ENCODE results near the gene SUSD6. TPM values are rescaled to one million over a fixed set of nuclear protein-coding genes. Genes with fewer than 3 reads are reported as not detected.

SUSD6 gene
- total and polyA plus RNA-seq, 9 of the 15 experiments (the other 6 are each of a cell fraction or from before 2014, with no cell fraction given), result 2.9 to 20.7 (median 5.6) TPM

- no TSS peak for BruUV-seq (replicated peaks)
- peak; percentile 57 for ATAC-seq
- Histone ChIP-seq H3K27me3 (ENCODE audit: control insufficient read depth in 2 of 2, insufficient read depth in 2 of 2, low read length in 2 of 2) (no peaks in the 10 kb centered on the region), H2AFZ (ENCODE audit: low read depth, low read length) (peak overlapping the region; percentile 88), H3K9me3 (replicated peaks; ENCODE audit: control insufficient read depth, insufficient read depth, low read depth, low read length) (no peaks in the 10 kb centered on the region), H3K4me2 (ENCODE audit: insufficient read depth, low read length) (peak overlapping the region; percentile 21; the same call in 1 of the 2 replicates), H3K4me3 (no peak overlapping the region), H3K9ac (ENCODE audit: insufficient read depth in 1 of 2, low read depth in 2 of 2, low read length in 2 of 2) (no peak overlapping the region), H3K9me1 (ENCODE audit: control insufficient read depth, insufficient read depth, low read length) (no peaks in the 10 kb centered on the region), H4K20me1 (replicated peaks; ENCODE audit: control insufficient read depth, insufficient read depth, low read length) (no peaks in the 10 kb centered on the region), H3K36me3 (ENCODE audit: control insufficient read depth, insufficient read depth, low read length) (no peaks in the 10 kb centered on the region), H3K79me2 (ENCODE audit: control insufficient read depth, insufficient read depth, low read length) (no peaks in the 10 kb centered on the region), H3K27ac (ENCODE audit: extremely low read depth, low read depth, low read length) (no peak overlapping the region), H3K4me1 (replicated peaks in 1 of 2; ENCODE audit: control insufficient read depth in 2 of 2, insufficient read depth in 2 of 2, low read length in 2 of 2) (peaks cover 0 to 14% of the 10 kb centered on the region in 2 experiments; a peak in 3 of 5 replicates)
- DNase-seq (ENCODE audit: extremely low read depth in 1 of 4, low spot score in 3 of 4), result no peak
- FAIRE-seq, result peak; percentile 40
- ChIA-PET POLR2A (interaction anchor here (0.5 to 2.5 kb wide), 4 partner anchors 12 to 29 kb away, joined by 3 to 12 read pairs (median 4); partner anchors contain the start of gene SRSF5), CTCF (ENCODE audit: low intra/inter-chr PET ratio) (no interaction called here)
- intact Hi-C loops (cut with micrococcal nuclease), result no loop called here
- WGBS (ENCODE audit: insufficient coverage, low coverage, missing lambda C conversion rate), result 20% methylated on average over 1 of the region's 1 CpG
- TF ChIP-seq, protein P1, sequence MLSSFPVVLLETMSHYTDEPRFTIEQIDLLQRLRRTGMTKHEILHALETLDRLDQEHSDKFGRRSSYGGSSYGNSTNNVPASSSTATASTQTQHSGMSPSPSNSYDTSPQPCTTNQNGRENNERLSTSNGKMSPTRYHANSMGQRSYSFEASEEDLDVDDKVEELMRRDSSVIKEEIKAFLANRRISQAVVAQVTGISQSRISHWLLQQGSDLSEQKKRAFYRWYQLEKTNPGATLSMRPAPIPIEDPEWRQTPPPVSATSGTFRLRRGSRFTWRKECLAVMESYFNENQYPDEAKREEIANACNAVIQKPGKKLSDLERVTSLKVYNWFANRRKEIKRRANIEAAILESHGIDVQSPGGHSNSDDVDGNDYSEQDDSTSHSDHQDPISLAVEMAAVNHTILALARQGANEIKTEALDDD (IDR thresholded peaks at IDR 0.05), result peak; percentile 67
- TF ChIP-seq, protein P2, sequence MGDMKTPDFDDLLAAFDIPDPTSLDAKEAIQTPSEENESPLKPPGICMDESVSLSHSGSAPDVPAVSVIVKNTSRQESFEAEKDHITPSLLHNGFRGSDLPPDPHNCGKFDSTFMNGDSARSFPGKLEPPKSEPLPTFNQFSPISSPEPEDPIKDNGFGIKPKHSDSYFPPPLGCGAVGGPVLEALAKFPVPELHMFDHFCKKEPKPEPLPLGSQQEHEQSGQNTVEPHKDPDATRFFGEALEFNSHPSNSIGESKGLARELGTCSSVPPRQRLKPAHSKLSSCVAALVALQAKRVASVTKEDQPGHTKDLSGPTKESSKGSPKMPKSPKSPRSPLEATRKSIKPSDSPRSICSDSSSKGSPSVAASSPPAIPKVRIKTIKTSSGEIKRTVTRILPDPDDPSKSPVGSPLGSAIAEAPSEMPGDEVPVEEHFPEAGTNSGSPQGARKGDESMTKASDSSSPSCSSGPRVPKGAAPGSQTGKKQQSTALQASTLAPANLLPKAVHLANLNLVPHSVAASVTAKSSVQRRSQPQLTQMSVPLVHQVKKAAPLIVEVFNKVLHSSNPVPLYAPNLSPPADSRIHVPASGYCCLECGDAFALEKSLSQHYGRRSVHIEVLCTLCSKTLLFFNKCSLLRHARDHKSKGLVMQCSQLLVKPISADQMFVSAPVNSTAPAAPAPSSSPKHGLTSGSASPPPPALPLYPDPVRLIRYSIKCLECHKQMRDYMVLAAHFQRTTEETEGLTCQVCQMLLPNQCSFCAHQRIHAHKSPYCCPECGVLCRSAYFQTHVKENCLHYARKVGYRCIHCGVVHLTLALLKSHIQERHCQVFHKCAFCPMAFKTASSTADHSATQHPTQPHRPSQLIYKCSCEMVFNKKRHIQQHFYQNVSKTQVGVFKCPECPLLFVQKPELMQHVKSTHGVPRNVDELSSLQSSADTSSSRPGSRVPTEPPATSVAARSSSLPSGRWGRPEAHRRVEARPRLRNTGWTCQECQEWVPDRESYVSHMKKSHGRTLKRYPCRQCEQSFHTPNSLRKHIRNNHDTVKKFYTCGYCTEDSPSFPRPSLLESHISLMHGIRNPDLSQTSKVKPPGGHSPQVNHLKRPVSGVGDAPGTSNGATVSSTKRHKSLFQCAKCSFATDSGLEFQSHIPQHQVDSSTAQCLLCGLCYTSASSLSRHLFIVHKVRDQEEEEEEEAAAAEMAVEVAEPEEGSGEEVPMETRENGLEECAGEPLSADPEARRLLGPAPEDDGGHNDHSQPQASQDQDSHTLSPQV (IDR thresholded peaks at IDR 0.05), result no peak
- in situ Hi-C loops (cut with MboI), result no loop called here
These were observed 138.6 kb downstream of the SUSD6 start for GRCh38 chr14:69749956-69750355.
